NCI-H345 treated with DMSO at 0.1 percent for 48 hours (cell line): ENCODE data around the gene RIPOR1.
"Not testable (repeated sequence)": the region's sequence is repeated elsewhere in the genome, so short reads cannot be mapped to it uniquely, and the experiment has no call there.

Experiments used
- DNase-seq: peaks from one replicate; lab custom pipeline; 2025; ENCODE audit not compliant: unreplicated experiment; lab: John Stamatoyannopoulos, UW

The RIPOR1 gene

GRCh38 chr16:67514382-67514828 is 14.2 kb upstream of the RIPOR1 start:
- peak; percentile 77 for DNase-seq

DNA sequence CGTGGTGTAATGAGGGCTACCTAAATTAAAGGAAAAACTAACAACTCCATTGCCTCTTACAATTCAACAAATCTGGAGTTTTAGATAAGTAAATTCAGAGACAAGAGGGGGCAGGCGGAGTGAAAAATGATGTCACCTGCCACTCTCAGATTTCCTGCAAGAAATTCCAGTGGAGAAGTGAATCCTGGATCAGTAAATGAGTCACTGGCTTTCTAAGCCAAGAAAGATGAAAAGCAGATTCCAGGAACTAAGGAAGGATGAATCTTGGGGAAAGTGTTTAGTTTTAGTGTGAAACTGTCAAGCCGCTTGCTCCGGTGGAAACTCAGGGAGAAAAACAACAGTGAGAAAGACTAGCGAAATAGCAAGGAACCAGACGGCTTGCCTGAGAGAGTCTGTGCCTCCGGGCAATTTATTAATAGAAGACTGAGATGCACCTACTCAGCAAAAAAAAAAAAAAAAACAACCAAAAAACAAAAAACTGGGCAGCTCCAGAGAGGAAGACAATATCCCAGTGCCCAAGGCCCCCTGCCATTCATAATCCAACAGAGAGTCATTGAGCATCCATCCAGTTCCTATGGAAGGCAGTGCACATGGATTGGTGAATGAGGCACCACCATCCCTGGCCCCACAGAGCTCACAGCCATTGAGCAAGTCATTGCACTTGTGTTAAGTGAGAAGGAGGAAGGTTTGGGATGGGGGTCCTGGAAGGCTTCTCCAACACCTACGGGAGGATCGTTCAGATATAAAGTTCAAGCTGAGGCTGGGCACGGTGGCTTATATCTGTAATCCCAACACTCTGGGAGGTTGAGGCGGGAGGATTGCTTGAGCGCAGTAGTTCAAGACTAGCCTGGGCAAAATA is 12.1 kb upstream of the RIPOR1 start:
- DNase-seq = no peak

DNA sequence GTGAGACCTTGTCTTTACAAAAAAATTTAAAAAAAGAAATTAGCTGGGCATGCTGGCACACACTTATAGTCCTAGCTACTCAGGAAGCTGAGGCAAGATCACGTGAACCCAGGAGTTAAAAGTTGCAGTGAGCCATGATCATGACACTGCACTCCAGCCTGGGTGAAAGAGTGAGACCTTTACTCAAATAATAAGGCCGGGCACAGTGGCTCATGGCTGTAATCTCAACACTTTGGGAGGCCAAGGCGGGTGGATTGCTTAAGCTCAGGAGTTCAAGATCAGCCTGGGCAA is 11.5 kb upstream of the RIPOR1 start:
- no peak for DNase-seq

DNA sequence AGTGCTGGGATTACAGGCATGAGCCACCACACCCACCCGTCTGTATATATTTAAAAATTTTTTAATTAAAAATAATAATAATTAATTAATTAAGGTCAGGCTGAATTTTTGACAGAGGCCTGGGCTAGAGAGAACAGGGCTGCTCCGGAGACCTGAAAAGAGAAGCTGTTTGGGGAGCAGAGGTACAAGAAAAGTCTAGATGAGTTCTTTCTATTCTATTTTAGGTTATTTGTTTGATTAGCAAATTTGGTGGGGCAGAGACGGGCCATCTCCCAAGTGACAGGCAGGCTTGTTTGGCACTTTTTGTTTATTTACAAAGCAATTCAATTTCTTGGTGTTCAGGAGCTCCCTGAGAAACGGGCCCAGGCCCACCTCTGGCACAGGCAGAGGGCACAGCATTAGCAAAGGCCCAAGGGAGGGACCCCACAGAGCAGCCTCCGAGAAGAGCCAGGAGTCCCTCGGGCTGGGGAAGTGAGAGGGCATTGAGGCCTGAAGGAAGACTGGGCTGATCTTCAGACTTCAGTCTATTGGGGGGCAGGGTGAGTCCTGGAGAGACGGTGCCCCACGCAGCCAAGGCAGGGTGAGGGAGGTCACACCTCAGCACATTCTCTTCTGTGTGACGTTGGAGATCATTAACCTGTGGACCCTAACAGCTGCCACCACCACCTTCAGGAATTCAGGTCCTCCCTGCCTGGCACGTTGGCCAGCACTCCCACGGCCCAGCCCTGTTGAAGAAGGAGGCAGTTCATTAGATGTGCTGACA is 10.8 kb upstream of the RIPOR1 start:
- no peak for DNase-seq

- DNase-seq = no peak
Observed at GRCh38 chr16:67518676-67519075, 10.0 kb upstream of the RIPOR1 start.

DNA sequence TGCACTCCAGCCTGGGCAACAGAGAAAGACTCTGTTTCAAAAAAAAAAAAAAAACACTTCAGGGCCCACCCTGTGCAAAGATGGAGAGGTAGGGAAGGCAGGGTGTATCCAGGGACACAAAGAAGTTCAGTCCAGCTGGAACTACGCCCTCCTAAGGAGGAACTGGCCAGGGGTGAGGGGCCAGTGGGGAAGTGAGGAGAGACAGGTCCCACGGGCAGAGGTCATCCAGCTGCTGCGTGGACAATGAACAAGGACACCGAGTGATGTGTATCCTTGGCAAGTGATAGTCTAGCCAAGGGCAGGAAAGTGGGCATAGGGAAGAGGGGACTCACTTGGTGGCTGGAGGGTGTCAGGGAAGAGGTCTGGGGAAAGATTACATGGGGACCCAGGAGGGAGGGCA is 9.4 kb upstream of the RIPOR1 start:
- DNase-seq = no peak

- peak; percentile 70 for DNase-seq
Observed at GRCh38 chr16:67521095-67521804, 7.4 kb upstream of the RIPOR1 start.

DNA sequence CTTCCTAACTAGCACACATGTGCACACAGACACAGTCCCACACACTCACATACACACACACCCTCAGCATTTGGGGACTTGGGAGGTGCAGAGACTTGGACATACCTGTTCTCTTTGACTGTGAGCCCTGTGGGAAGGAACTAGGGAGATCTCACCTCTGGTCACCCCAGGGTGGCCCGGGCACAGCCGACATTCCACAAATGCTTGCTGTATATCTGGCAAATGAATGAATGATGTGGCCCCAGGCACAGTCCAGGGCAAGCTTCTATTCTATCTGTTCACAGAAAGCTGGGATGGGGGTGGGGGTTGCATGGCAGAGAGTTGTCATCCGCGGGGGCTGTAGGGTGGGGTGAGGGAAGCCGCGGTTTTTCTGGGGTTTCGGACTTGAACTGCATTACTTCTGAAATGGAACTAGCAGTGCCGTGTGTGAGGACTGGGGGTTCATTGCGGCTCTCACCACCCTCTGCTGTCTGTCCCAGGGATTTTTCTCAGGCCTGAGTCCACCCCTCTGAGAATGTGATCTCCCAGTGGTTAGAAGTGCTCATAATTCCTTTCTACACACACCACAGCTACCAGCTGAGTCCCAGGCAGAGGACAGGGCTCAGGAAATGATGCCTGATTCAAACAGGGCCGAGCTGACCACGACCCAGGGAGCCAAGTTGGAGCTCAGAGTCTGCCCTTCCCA is 3.3 kb upstream of the RIPOR1 start:
- no peak for DNase-seq

DNA sequence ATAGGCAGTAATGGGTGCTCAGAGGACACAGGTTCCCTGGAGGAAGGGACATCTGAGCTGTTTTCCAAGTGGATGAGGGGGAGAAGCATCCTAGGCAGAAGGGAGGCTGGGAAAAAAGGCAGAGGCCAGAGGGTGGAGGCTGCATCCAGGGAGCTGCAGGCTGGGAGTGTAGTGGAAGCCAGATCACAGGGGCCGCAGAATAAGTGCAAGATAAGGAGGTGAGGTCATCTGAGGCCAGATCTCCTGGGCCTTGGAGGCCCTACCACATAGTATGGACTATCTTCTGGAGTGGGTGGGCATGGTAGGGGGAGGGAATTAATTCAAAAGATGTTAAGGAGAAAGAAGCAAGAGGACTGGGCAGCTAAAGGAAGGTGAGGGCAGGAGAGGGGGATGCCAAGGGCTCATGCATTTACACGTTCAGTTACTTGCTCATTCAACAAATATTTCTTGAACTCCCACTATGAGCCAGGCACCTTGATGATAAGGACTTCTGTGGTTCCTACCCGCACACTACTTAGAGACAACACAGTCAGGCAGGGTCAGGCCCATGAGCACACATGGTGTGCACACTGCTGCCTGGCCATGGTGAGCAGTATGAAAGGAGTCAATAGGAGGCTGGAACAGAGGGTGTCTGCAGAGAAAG is 2.4 kb upstream of the RIPOR1 start:
- DNase-seq = no peak

GRCh38 chr16:67528870-67529581 is 397 bp downstream of the RIPOR1 start:
- no peak for DNase-seq

DNA sequence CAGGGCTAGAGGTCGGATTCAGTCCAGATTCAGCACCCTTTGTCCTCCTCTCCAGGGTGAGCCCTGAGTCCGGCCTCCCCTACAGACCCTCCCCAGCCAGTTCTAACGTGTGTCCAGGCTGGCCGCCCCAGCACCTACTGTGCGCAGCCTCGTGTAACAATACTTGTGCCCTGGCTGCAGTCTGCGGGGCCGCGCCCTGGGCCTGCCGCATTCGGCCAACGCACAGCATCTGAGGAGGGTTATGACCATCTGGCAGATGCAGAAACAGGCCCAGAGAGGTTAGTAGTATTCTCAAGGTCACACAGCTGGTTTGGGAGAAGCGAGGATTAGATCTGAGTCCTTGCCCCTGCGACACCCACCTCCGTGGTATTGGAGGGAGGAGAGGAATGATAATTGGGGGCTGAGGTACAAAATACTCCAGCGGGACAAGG is 968 bp downstream of the RIPOR1 start:
- no peak for DNase-seq

DNA sequence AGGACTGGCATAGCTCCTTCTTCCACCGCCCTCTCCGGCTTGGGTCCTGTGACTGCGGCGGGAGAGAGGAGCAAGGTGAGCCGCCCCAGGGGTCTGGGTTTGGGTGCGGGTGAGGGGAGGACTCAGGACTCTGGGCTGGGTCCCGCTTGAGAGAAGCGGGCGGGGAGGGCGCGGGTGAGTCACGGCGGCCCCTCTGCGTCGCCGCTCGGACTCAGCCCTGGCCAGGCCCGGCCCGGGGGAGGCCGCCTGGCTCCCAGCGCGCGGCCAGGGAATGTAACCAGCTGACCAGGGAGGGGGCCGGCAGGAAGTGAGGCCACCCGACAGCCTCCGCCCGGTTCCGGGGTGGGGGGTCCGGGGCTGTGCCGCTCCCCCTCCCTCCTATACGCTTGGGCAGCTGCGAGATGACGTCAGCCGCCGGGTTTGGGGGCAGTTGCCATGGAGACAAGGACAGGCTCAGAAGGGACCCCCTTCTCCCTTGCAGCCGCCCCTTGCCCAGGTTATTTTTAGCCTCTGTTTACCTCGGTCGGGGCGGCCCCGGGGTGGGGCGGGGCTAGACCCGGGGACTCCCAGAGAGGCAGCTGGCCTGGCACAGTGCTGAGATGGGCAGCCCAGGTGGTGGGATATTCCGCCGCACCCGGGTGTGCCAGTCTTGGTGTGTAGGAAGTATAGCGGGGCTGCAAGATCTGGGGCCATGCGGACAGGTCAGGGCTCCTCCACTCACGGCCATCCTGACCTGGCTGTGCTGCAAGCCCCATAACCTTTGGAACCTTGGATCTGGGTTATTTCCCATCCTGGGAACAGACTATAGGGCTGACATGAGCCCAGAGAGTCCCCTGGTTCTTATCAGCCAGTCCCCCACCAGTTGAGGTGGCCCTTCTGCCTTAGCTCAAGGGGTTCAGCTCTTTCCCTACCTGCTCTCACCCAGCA is 1.6 kb downstream of the RIPOR1 start:
- DNase-seq = no peak

DNA sequence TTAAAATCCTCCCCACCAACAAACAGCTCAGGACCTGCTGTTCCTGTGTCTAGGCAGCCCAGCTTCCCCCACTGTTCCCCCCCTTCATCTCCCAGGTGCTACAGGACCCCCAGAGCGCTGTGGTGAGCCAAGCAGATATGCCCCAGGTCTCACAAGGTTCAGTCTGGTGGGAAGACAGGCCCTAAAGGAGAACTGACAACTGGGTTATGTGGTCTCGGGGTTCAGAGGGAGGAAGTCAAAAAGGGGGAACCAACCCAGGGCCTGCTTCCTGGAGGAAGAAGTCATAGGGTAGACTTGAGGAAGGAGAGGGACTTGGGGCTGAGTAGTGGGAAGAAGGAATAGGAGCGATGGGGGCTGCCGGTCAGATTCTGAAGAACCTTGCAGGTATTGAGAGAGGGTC is 2.6 kb downstream of the RIPOR1 start:
- DNase-seq = no peak

DNA sequence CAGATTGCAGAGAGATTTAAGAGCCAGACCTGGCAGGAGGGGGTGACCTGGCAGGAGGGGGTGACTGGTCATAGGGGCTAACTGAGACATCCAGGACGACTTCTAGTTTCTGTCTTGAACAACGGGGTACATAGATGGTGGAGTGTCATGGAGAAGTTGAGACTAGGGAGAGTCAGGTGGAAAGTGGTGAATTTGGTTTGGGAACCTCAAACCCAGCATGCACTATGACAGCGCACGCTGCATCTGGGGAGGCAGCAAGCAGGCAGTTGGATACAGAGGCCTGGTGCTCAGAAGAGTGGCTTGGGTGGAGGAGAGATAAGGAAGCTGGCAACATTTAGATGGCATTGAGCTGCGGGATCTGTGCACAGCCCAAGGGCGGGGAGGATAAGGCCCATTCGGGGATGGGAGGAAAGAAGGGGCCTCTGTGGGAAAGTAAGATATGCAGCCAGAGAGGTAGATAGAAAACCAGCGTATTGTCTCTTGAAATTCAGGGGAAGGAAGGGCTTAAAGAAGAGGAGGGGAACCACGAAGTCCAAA is 4.5 kb downstream of the RIPOR1 start:
- DNase-seq = no peak

DNA sequence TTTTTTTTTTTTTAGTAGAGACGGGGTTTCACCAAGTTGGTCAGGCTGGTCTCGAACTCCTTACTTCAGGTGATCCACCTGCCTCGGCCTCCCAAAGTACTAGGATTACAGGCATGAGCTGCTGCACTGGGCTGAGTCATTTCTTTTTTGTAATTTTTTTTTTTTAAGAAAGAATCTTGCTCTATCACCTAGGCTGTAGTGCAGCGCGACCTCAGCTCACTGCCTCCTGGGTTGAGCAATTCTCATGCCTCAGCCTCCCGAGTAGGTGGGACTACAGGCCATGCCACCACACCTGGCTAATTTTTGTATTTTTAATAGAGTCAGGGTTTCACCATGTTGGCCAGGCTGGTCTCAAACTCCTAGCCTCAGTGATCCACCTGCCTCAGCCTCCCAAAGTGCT is 5.4 kb downstream of the RIPOR1 start:
- DNase-seq = not testable (repeated sequence)

- DNase-seq = no peak
Observed at GRCh38 chr16:67534431-67534830, 5.8 kb downstream of the RIPOR1 start.

- no peak for DNase-seq
Observed at GRCh38 chr16:67535201-67535600, 6.6 kb downstream of the RIPOR1 start.

- DNase-seq = no peak
Observed at GRCh38 chr16:67537270-67537635, 8.6 kb downstream of the RIPOR1 start.
